ENCODE measurements around the gene CD160. TPM values are rescaled to one million over a fixed set of nuclear protein-coding genes. Genes with fewer than 3 reads are reported as not detected.

The CD160 gene
- total and polyA plus RNA-seq, 2 of the 13 experiments (the other 11 are each of a cell fraction or from before 2014, with no cell fraction given), result 0.09 TPM; not detected in 1

- H3K27ac ChIP-seq (ENCODE audit: extremely low read length, insufficient read depth, low read length), result no peak overlapping the region
- WGBS (ENCODE audit: low lambda C conversion rate), result 100% methylated on average over 1 of the region's 1 CpG
- H4K20me1 ChIP-seq (ENCODE audit: insufficient read depth, low read length), result no peaks in the 10 kb centered on the region
- POLR2A ChIA-PET, result no interaction called here
- H3K9ac ChIP-seq (ENCODE audit: insufficient read depth, low read depth, low read length), result no peak overlapping the region
- no peak for TF ChIP-seq STAG1 (CRISPR knock-in tag; IDR thresholded peaks at IDR 0.05)
- no peak for TF ChIP-seq PLRG1 (conservative IDR thresholded peaks at IDR 0.05)
- TF ChIP-seq ZBTB44 (CRISPR knock-in tag; IDR thresholded peaks at IDR 0.05), result no peak
- no peak for TF ChIP-seq CBX5 (CRISPR knock-in tag; IDR thresholded peaks at IDR 0.05; ENCODE audit: borderline replicate concordance)
- TF ChIP-seq ZBTB25 (CRISPR knock-in tag; IDR thresholded peaks at IDR 0.05), result no peak
- no peak for TF ChIP-seq ZNF318 (CRISPR knock-in tag; IDR thresholded peaks at IDR 0.05)
- TF ChIP-seq EEA1 (CRISPR knock-in tag; IDR thresholded peaks at IDR 0.05; ENCODE audit: borderline replicate concordance), result no peak
- no peak overlapping the region for H2AFZ ChIP-seq (ENCODE audit: low read length)
- CTCF ChIA-PET (ENCODE audit: low intra/inter-chr PET ratio, low total read pairs), result no interaction called here
- intact Hi-C loops (cut with micrococcal nuclease; ENCODE audit: unreplicated experiment) (no loop called here), in situ Hi-C loops (cut with HindIII; ENCODE audit: extremely low pct_ligation_motif_present, low pct_unique_long_range_greater_than_20kb) (no loop called here)
- H3K4me2 ChIP-seq (ENCODE audit: low read depth, low read length), result no peak overlapping the region
- FAIRE-seq, result no peak
- no peak for DNase-seq (ENCODE audit: low spot score)
- ATAC-seq, result no peak
- peaks cover 15% of the 10 kb centered on the region for H3K4me1 ChIP-seq (ENCODE audit: insufficient read depth, low read length)
- no peak overlapping the region for H3K4me3 ChIP-seq (replicated peaks in 1 of 3; ENCODE audit: insufficient read depth in 1 of 3, low read depth in 2 of 3, low read length in 3 of 3)
- H3K27me3 ChIP-seq (ENCODE audit: control insufficient read depth in 1 of 2, insufficient read depth in 2 of 2, low read length in 2 of 2), result no peaks in the 10 kb centered on the region; a peak in 1 of 5 replicates
- H3K79me2 ChIP-seq (ENCODE audit: insufficient read depth, low read length), result no peaks in the 10 kb centered on the region
- H3K9me3 ChIP-seq (ENCODE audit: low read length), result no peaks in the 10 kb centered on the region
- H3K36me3 ChIP-seq (replicated peaks in 1 of 2; ENCODE audit: control insufficient read depth in 1 of 2, insufficient read depth in 2 of 2, low read length in 2 of 2), result peaks cover 0 to 3% of the 10 kb centered on the region in 2 experiments; a peak in 2 of 5 replicates
- BruUV-seq (replicated peaks), result no TSS peak
Observed at GRCh38 chr1:145777357-145778145, 58.3 kb downstream of the CD160 start.
